ENCODE measurements around the gene CCDC40.

Gene CCDC40

DNA sequence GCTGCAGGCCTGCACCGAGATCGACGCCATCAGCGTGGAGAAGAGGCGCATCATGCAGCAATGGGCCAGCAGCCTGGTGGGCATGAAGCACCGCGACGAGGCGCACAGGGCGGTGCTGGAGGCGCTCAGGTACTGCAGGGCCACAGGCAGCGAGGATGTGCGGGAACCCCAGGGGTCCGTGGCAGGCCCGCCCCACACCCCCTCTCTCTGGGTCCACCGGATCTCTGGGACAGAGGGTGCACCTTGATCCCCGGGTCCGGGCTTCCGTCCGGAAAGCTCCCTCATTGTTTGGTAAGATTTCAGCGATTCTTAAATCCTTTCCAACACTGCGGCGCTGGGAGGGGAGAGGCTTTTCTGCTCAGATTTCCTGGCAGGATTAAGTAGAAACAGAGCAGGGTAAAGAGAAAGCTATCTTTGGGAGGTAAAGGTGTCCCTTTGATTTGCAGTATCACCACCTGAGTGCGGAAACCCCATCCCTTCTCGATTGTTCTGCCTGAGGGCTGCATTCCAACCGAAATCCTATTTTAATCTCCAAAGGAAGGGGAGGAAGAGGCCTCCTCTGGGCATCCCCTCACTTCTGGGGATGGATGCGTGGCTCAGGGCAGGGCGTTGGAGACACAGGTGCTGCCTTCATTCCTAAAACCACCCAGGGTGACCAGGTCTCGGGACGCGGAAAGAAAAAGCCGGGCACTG, 29.2 kb downstream of the CCDC40 start:
- no peak overlapping the region for H3K27ac Mint-ChIP-seq
- DNase-seq: no peak
- H3K4me1 Mint-ChIP-seq: peaks cover 24% of the 10 kb centered on the region
- no peak for TF ChIP-seq CTCF (IDR thresholded peaks at IDR 0.05)
- H3K27me3 Mint-ChIP-seq (ENCODE audit: low read depth, poor library complexity): peaks cover 7% of the 10 kb centered on the region
- no peaks in the 10 kb centered on the region for H3K9me3 Mint-ChIP-seq
- no peak overlapping the region for H3K4me3 Mint-ChIP-seq
- H3K36me3 Mint-ChIP-seq (ENCODE audit: low read depth): peaks cover 34% of the 10 kb centered on the region

GRCh38 chr17:80067393-80067986, 31.0 kb downstream of the CCDC40 start:
- H3K4me3 Mint-ChIP-seq: no peak overlapping the region
- peaks cover 24% of the 10 kb centered on the region for H3K4me1 Mint-ChIP-seq
- DNase-seq: no peak
- no peaks in the 10 kb centered on the region for H3K9me3 Mint-ChIP-seq
- H3K27ac Mint-ChIP-seq: peak overlapping the region; percentile 25
- no peak for TF ChIP-seq CTCF (IDR thresholded peaks at IDR 0.05)
- H3K27me3 Mint-ChIP-seq (ENCODE audit: low read depth, poor library complexity): peaks cover 7% of the 10 kb centered on the region
- peaks cover 21% of the 10 kb centered on the region for H3K36me3 Mint-ChIP-seq (ENCODE audit: low read depth)

- no peak for DNase-seq
- peaks cover 7% of the 10 kb centered on the region for H3K27me3 Mint-ChIP-seq (ENCODE audit: low read depth, poor library complexity)
- no peak overlapping the region for H3K4me3 Mint-ChIP-seq
- no peak overlapping the region for H3K27ac Mint-ChIP-seq
- peaks cover 24% of the 10 kb centered on the region for H3K4me1 Mint-ChIP-seq
- H3K9me3 Mint-ChIP-seq: no peaks in the 10 kb centered on the region
- peaks cover 19% of the 10 kb centered on the region for H3K36me3 Mint-ChIP-seq (ENCODE audit: low read depth)
- TF ChIP-seq CTCF (IDR thresholded peaks at IDR 0.05): no peak
Measured at GRCh38 chr17:80068301-80069222, 32.1 kb downstream of the CCDC40 start.

DNA sequence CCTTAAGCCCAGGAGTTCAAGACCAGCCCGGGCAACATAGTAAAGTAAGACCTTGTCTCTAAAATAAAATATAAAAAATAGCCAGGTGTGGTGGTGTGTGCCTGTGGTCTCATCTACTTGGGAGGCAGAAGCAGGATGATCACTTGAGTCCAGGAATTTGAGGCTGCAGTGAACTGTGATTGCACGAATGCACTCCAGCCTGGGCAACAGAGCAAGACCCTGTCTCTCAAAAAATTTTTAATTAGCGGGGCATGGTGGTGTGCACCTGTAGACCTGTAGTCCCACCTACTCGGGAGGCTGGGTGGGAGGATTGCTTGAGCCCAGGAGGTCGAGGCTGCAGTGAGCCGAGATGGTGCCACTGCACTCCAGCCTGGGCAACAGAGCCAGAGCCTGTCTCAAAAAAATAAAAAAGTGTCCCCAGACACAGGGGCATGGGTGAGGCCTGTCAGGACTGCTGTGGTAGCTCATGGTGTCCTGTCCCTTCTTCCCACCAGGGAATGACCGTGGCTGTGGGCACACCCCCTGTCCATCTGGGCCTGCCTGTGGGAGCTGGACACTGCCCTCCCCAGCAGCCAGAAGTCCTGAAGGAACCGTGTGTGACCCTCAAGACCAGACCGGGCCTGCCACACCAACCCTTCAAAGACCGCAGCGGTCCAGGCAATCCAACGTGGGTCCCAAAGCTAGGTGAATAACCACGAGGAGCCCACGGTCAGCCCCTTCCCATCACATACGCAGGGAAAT, 34.1 kb downstream of the CCDC40 start:
- H3K4me3 Mint-ChIP-seq: no peak overlapping the region
- H3K9me3 Mint-ChIP-seq: no peaks in the 10 kb centered on the region
- no peak for DNase-seq
- peaks cover 12% of the 10 kb centered on the region for H3K36me3 Mint-ChIP-seq (ENCODE audit: low read depth)
- peaks cover 3% of the 10 kb centered on the region for H3K27me3 Mint-ChIP-seq (ENCODE audit: low read depth, poor library complexity)
- H3K4me1 Mint-ChIP-seq: peaks cover 24% of the 10 kb centered on the region
- no peak overlapping the region for H3K27ac Mint-ChIP-seq
- TF ChIP-seq CTCF (IDR thresholded peaks at IDR 0.05): no peak

- Mint-ChIP-seq H3K36me3 (ENCODE audit: low read depth) (peaks cover 16% of the 10 kb centered on the region), H3K4me3 (no peak overlapping the region), H3K4me1 (peaks cover 24% of the 10 kb centered on the region), H3K27me3 (ENCODE audit: low read depth, poor library complexity) (peaks cover 3% of the 10 kb centered on the region), H3K9me3 (no peaks in the 10 kb centered on the region), H3K27ac (peak overlapping the region; percentile 20)
- DNase-seq: no peak
- TF ChIP-seq CTCF (IDR thresholded peaks at IDR 0.05): no peak
Measured at GRCh38 chr17:80071116-80071841, 34.8 kb downstream of the CCDC40 start.
